GM12892 (cell line): ENCODE results near the gene TC2N.

ENCODE experiments used
- POLR2A ChIP-seq: IDR thresholded peaks from 2 replicates; pipeline ENCODE4 v1.6.1; 2011; ENCODE audit warnings: low read depth, low read length, control low read depth
- TAF1 ChIP-seq: IDR thresholded peaks from 2 replicates; pipeline ENCODE4 v1.6.1; 2011; ENCODE audit warnings: low read depth, mild to moderate bottlenecking, control low read depth, low read length, borderline replicate concordance

GRCh38 chr14:91869556-91869955, 2.2 kb upstream of the TC2N start:
- TF ChIP-seq POLR2A (no peak), TAF1 (no peak)
